A673 (cell line): Measurements from ENCODE around the gene UPF1. TPM values are rescaled to one million over a fixed set of nuclear protein-coding genes. Genes with fewer than 3 reads are reported as not detected.

ENCODE experiments used
- BruUV-seq: library from RNA; stranded (reverse); fragments of 400-500 nt; replicated peaks from 2 replicates; lab custom pipeline; 2021; lab: Mats Ljungman, UMichigan
- CTCF ChIA-PET: fragments of 300-600 bp; sonication (Branson Sonifier 250); formaldehyde crosslinking; loops from one replicate; lab custom pipeline; 2022; ENCODE audit warnings: antibody characterized with exemption; lab: Charles Lee
- POLR2A ChIA-PET: fragments of 300-600 bp; sonication (Branson Sonifier 250); formaldehyde crosslinking; loops from one replicate; lab custom pipeline; 2022; ENCODE audit warnings: antibody characterized with exemption; ENCODE audit not compliant: low non-redundant PET; lab: Charles Lee
- DNase-seq: peaks from one replicate; pipeline ENCODE4 v3.0.0-alpha.2; 2015; ENCODE audit warnings: low spot score
- H3K27ac ChIP-seq: fragments of 200-600 bp; sonication (generic); 2 replicates; pipeline ENCODE4 v1.5.1; 2016; ENCODE audit warnings: mixed run types, low read depth, mild to moderate bottlenecking, mixed read lengths, antibody characterized with exemption, low read length; ENCODE audit not compliant: poor library complexity, severe bottlenecking
- H3K27me3 ChIP-seq: fragments of 200-600 bp; sonication (generic); replicated peaks from 2 replicates; pipeline ENCODE4 v1.6.1; 2017; ENCODE audit warnings: mixed run types, low read depth, mild to moderate bottlenecking, mixed read lengths, antibody characterized with exemption, low read length; ENCODE audit not compliant: insufficient read depth, poor library complexity
- H3K36me3 ChIP-seq: fragments of 200-600 bp; sonication (generic); 2 replicates; pipeline ENCODE4 v1.6.1; 2016; ENCODE audit warnings: mixed run types, mild to moderate bottlenecking, mixed read lengths, antibody characterized with exemption, low read length; ENCODE audit not compliant: insufficient read depth, poor library complexity, severe bottlenecking
- H3K4me1 ChIP-seq: fragments of 200-600 bp; sonication (generic); 2 replicates; pipeline ENCODE4 v1.6.1; 2017; ENCODE audit warnings: mixed run types, mild to moderate bottlenecking, mixed read lengths, antibody characterized with exemption, low read length; ENCODE audit not compliant: insufficient read depth, poor library complexity, severe bottlenecking
- H3K4me3 ChIP-seq: fragments of 200-600 bp; sonication (generic); 2 replicates; pipeline ENCODE4 v1.5.1; 2016; ENCODE audit warnings: low read depth, mixed run types, mild to moderate bottlenecking, mixed read lengths, low read length; ENCODE audit not compliant: poor library complexity, severe bottlenecking
- H3K9me3 ChIP-seq: fragments of 200-600 bp; sonication (generic); 2 replicates; pipeline ENCODE4 v1.6.1; 2016; ENCODE audit warnings: mixed run types, low read depth, mild to moderate bottlenecking, mixed read lengths, antibody characterized with exemption, low read length; ENCODE audit not compliant: poor library complexity, severe bottlenecking
- EZH2 ChIP-seq: fragments of 200-600 bp; sonication (generic); IDR thresholded peaks from 2 replicates; pipeline ENCODE4 v1.6.1; 2017; ENCODE audit warnings: borderline replicate concordance, low read depth, mild to moderate bottlenecking, mixed read lengths, antibody characterized with exemption, low read length; ENCODE audit not compliant: poor library complexity, severe bottlenecking
- intact Hi-C: fragments of 100-400 bp; cut with micrococcal nuclease; formaldehyde crosslinking; loops from one replicate; pipeline ENCODE4 v1.10.0; 2022; ENCODE audit not compliant: unreplicated experiment
- total RNA-seq: library from RNA; stranded (reverse); gene quantifications from 2 replicates; pipeline ENCODE4 v1.2.3, GENCODE V29; 2021
- TF ChIP-seq, protein P1 (sequence below): fragments of 300-800, 200-600 bp; sonication (generic); conservative IDR thresholded peaks from 2 replicates; pipeline ENCODE4 v1.5.1; 2017; ENCODE audit warnings: low read depth, mild to moderate bottlenecking, antibody characterized with exemption, low read length, moderate library complexity, mixed read lengths

Gene UPF1
- total RNA-seq, 1 experiment from 2014 or later: 83.8 TPM

DNA sequence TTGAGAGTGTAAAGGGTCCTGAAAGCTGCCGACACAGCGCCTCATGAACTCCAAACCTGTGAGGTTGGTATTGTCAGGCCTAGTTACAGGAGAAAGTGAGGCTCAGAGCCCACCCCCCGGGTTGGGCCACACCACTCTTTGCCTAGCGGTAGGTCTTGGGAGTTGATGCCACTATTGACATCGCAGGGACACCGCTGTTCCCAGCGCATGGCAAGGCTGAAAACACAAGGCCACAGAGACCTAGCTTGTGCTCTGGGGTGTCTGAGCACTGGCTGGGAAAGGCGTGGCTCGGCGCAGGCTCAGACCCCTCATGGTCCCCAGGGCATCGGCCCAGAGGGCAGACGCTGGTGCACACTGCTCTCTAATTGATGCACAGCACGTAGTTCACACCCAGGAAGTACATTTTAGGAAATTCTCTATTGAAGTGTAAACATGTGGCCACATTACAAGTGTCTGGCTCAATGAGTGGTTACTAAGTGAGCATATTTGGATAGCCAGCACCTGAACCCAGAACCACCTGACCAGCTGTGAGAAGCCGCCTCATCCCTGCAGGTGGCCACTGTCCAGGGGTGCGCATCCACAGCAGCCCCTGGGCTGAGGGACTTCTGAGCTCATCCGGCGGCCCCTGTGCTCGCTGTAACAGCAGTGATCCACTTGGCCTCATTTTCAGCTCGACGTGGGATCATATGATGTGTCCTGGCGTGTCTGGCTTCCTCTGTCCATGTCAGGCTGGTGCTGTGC is 27.3 kb downstream of the UPF1 start:
- Histone ChIP-seq H3K9me3 (no peaks in the 10 kb centered on the region), H3K36me3 (peaks cover 96% of the 10 kb centered on the region), H3K4me1 (no peaks in the 10 kb centered on the region), H3K27me3 (no peaks in the 10 kb centered on the region), H3K27ac (no peak overlapping the region), H3K4me3 (no peak overlapping the region)
- POLR2A ChIA-PET: no interaction called here
- no peak for TF ChIP-seq EZH2
- TF ChIP-seq, protein P1, sequence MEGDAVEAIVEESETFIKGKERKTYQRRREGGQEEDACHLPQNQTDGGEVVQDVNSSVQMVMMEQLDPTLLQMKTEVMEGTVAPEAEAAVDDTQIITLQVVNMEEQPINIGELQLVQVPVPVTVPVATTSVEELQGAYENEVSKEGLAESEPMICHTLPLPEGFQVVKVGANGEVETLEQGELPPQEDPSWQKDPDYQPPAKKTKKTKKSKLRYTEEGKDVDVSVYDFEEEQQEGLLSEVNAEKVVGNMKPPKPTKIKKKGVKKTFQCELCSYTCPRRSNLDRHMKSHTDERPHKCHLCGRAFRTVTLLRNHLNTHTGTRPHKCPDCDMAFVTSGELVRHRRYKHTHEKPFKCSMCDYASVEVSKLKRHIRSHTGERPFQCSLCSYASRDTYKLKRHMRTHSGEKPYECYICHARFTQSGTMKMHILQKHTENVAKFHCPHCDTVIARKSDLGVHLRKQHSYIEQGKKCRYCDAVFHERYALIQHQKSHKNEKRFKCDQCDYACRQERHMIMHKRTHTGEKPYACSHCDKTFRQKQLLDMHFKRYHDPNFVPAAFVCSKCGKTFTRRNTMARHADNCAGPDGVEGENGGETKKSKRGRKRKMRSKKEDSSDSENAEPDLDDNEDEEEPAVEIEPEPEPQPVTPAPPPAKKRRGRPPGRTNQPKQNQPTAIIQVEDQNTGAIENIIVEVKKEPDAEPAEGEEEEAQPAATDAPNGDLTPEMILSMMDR: no peak
- CTCF ChIA-PET: interaction anchor here (0.6 kb wide), 1 partner anchor 418 kb away, joined by 3 read pairs; no protein-coding TSS in a partner anchor
- no peak for DNase-seq
- BruUV-seq: no TSS peak
- intact Hi-C loops: no loop called here

DNA sequence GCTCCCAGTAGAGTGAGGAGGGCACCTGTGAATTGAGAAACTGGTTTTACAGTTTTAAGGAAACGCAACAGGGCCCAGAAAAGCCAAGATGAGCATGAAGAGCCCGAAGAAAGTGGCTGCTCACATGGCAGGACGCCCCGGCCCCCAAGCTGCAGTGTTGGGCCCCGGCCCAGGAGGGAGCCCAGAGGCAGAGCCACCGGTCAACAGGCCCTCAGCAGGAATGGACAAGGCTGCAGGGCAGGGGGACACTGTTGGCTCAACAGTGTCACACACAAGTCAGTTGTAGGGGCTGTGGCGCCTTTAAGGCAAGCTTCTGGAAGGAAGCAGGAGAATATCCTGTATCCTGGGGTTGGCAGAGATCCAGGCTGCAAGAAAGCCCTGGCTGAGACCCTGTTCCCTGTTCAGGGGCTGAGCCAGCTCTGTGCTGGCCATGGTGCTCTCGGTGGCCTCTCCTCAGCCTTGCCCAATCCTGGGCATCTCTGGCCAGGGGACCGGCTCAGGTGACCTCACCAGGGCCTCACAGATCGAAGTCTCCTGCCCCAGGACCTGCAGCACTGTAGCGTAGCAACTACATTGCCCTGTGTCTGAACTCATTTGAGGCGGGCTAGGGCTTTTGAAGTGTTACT is 28.0 kb downstream of the UPF1 start:
- H3K9me3 ChIP-seq: no peaks in the 10 kb centered on the region
- peaks cover 95% of the 10 kb centered on the region for H3K36me3 ChIP-seq
- no peak for TF ChIP-seq EZH2
- TF ChIP-seq, protein P1: no peak
- no peaks in the 10 kb centered on the region for H3K27me3 ChIP-seq
- no peaks in the 10 kb centered on the region for H3K4me1 ChIP-seq
- CTCF ChIA-PET: interaction anchor here (0.6 kb wide), 1 partner anchor 419 kb away, joined by 3 read pairs; no protein-coding TSS in a partner anchor
- intact Hi-C loops: no loop called here
- DNase-seq: no peak
- H3K27ac ChIP-seq: no peak overlapping the region
- BruUV-seq: no TSS peak
- POLR2A ChIA-PET: no interaction called here
- no peak overlapping the region for H3K4me3 ChIP-seq

DNA sequence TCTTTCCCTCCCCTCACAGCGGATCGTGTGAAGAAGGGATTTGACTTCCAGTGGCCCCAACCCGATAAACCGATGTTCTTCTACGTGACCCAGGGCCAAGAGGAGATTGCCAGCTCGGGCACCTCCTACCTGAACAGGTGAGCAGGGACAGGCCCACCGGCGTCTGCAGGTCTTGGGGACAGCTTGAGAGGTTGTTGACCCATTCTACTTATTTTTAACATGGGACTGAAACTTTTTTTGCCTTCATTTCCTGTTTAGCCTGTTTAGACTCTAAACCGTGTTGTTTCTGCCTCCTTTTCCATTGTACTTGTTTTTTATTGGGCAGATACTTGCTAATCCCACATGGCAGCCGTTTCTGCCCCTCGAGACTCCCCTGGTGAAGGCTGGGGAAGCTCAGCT is 28.5 kb downstream of the UPF1 start:
- TF ChIP-seq EZH2: no peak
- TF ChIP-seq, protein P1: no peak
- peaks cover 94% of the 10 kb centered on the region for H3K36me3 ChIP-seq
- no peak overlapping the region for H3K4me3 ChIP-seq
- CTCF ChIA-PET: no interaction called here
- BruUV-seq: no TSS peak
- no peaks in the 10 kb centered on the region for H3K27me3 ChIP-seq
- POLR2A ChIA-PET: no interaction called here
- H3K4me1 ChIP-seq: no peaks in the 10 kb centered on the region
- no peak overlapping the region for H3K27ac ChIP-seq
- DNase-seq: no peak
- H3K9me3 ChIP-seq: no peaks in the 10 kb centered on the region
- intact Hi-C loops: no loop called here
